ENCODE results near the gene PDK2. TPM values are rescaled to one million over a fixed set of nuclear protein-coding genes. Genes with fewer than 3 reads are reported as not detected.

Gene PDK2
- total RNA-seq, 4 donors from 2014 or later = 111 to 335 (median 124) TPM

DNA sequence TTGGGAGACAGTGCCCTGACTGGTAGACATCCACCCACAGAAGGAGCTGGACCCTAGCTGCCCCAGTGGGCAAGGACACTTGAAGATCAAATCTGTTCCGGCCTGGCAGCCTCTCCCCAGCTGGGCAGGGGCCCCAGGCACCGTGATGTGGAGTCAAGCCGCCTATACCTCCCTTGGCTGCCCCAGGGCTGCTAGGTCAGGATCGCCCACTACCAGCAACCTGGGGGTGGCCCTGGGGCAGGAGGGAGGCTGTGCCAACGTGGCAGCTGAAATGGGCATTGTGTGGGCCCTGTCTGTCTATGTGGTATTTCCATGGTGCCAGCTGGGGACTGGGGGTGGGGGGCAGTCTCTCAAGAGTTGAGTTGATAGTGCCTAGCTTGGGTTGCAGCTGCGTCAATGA, 941 bp downstream of the PDK2 start:
- Histone ChIP-seq H3K27me3 (no peaks in the 10 kb centered on the region), H3K9me3 (no peaks in the 10 kb centered on the region), H3K4me3 (peak overlapping the region; percentile 86 to 97 (median 90)), H3K4me1 (peaks cover 54 to 58% of the 10 kb centered on the region in 2 donors), H3K27ac (peak overlapping the region; percentile 96 to 99 (median 98)), H3K36me3 (no peaks in the 10 kb centered on the region)
- intact Hi-C loops (cut with DNase I; ENCODE audit: low total_unique reads) = loop anchor here (10.0 kb wide), 2 partner anchors 199 to 329 kb away; partner anchors contain the start of gene ACSF2
- in situ Hi-C loops (cut with MboI; ENCODE audit: low sequenced_read_pairs in 4 of 4) = no loop called here
- ATAC-seq (peak in 1 of 2 donors; percentile 2), DNase-seq (peak in 1 of 2 donors; percentile 47)
- TF ChIP-seq, protein P1, sequence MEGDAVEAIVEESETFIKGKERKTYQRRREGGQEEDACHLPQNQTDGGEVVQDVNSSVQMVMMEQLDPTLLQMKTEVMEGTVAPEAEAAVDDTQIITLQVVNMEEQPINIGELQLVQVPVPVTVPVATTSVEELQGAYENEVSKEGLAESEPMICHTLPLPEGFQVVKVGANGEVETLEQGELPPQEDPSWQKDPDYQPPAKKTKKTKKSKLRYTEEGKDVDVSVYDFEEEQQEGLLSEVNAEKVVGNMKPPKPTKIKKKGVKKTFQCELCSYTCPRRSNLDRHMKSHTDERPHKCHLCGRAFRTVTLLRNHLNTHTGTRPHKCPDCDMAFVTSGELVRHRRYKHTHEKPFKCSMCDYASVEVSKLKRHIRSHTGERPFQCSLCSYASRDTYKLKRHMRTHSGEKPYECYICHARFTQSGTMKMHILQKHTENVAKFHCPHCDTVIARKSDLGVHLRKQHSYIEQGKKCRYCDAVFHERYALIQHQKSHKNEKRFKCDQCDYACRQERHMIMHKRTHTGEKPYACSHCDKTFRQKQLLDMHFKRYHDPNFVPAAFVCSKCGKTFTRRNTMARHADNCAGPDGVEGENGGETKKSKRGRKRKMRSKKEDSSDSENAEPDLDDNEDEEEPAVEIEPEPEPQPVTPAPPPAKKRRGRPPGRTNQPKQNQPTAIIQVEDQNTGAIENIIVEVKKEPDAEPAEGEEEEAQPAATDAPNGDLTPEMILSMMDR (IDR thresholded peaks at IDR 0.05 in 4 of 5, conservative IDR thresholded peaks at IDR 0.05 in 1 of 5) = no peak
- peak in 1 of 2 donors; percentile 23 for TF ChIP-seq POLR2A (IDR thresholded peaks at IDR 0.05)

DNA sequence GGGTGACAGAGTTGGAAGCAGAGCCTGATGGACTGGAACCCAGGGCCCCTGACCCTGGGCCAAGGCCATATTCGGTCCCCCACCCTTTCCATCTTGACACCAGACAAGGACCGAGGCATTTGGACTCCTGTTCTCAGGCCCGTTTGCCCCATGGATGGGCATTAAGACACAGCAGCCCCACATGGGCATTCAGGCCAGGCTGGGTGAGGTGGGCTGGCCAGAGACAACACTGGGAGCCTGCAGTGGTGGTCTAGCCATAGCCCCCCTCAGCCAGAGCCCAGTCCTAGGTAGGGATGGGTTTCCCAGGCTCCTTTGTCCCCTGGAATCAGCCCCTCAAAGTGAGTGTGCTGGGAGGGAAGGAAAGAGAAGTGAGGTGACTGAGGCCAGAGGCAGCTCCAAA, 1.6 kb downstream of the PDK2 start:
- no peak for ATAC-seq
- no peaks in the 10 kb centered on the region for H3K27me3 ChIP-seq
- TF ChIP-seq POLR2A (IDR thresholded peaks at IDR 0.05) = no peak
- intact Hi-C loops (cut with DNase I; ENCODE audit: low total_unique reads) = loop anchor here (10.0 kb wide), 2 partner anchors 198 to 328 kb away; partner anchors contain the start of gene ACSF2
- peaks cover 61 to 65% of the 10 kb centered on the region in 2 donors for H3K4me1 ChIP-seq
- no peaks in the 10 kb centered on the region for H3K9me3 ChIP-seq
- no peaks in the 10 kb centered on the region for H3K36me3 ChIP-seq
- H3K27ac ChIP-seq = peak overlapping the region; percentile 96 to 99 (median 98)
- in situ Hi-C loops (cut with MboI; ENCODE audit: low sequenced_read_pairs in 4 of 4) = no loop called here
- DNase-seq = no peak
- H3K4me3 ChIP-seq = peak overlapping the region in 2 of 4 donors; percentile 86 to 97

DNA sequence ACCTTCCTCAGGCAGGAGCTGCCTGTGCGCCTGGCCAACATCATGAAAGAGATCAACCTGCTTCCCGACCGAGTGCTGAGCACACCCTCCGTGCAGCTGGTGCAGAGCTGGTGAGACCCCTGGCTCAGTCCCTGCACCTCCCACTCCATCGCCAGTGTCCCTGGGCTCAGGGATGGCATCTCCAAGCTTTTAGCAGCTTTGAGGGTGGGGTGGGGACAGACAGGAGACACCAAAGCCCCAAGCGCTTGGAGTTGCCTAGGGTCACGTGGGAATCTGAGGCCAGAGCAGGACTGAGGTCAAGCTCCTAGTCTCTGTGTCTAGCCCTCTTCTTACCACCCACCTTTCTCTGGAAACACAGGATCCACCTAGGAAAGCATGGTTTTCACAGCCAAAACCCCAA, 2.3 kb downstream of the PDK2 start:
- H3K4me3 ChIP-seq = peak overlapping the region in 1 of 4 donors; percentile 97
- TF ChIP-seq, protein P1 (IDR thresholded peaks at IDR 0.05 in 4 of 5, conservative IDR thresholded peaks at IDR 0.05 in 1 of 5) = no peak
- no peak for TF ChIP-seq POLR2A (IDR thresholded peaks at IDR 0.05)
- H3K27me3 ChIP-seq = no peaks in the 10 kb centered on the region
- H3K4me1 ChIP-seq = peaks cover 68 to 72% of the 10 kb centered on the region in 2 donors
- in situ Hi-C loops (cut with MboI; ENCODE audit: low sequenced_read_pairs in 4 of 4) (no loop called here), intact Hi-C loops (cut with DNase I; ENCODE audit: low total_unique reads) (loop anchor here (10.0 kb wide), 2 partner anchors 197 to 327 kb away; partner anchors contain the start of gene ACSF2)
- peak in 1 of 2 donors; percentile 40 for DNase-seq
- H3K36me3 ChIP-seq = no peaks in the 10 kb centered on the region
- ATAC-seq = no peak
- H3K27ac ChIP-seq = peak overlapping the region; percentile 96 to 99 (median 98)
- no peaks in the 10 kb centered on the region for H3K9me3 ChIP-seq

DNA sequence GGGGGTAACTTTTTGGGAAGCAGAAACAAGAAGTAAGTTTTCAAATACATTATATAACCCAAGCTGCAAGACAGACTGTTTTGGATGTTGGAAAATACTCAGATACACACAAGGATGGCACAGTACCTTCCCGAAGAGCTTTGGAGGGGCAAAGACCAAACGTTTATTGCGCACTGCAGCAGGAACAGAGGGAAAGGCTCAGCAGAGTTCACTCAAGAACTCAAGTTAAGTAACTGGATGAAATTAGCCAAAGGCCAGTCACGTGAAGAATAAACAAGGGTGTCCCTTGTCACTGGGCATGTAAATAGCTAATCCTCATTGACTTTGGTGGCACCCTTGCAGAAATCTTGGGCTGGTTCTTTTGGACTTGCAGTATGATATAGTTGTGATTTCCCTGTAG, 2.8 kb downstream of the PDK2 start:
- TF ChIP-seq, protein P1 (IDR thresholded peaks at IDR 0.05 in 4 of 5, conservative IDR thresholded peaks at IDR 0.05 in 1 of 5) = no peak
- peak; percentile 32 to 41 for TF ChIP-seq POLR2A (IDR thresholded peaks at IDR 0.05)
- H3K27ac ChIP-seq = peak overlapping the region; percentile 96 to 99 (median 98)

DNA sequence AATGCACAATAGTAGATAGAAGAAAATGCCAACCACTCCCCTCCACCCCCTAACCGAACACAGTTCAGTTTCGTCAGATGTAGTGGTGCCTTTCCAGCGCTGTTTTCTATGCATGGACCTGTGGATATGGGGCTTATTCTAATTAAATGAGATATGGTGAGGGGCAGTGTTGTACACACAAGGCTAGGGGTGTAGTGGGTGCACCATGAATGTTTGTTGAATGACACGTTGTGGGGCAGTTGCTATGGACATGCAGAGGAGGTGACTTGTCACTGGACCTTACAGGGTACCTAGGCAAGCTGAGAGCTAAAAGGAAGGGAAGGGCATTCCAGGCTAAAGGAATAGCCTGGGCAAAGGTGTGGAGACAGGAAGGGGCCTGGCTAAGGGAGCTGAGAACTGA, 3.4 kb downstream of the PDK2 start:
- intact Hi-C loops (cut with DNase I; ENCODE audit: low total_unique reads) = loop anchor here (10.0 kb wide), 2 partner anchors 196 to 326 kb away; partner anchors contain the start of gene ACSF2
- in situ Hi-C loops (cut with MboI; ENCODE audit: low sequenced_read_pairs in 4 of 4) = no loop called here
- ATAC-seq (no peak), DNase-seq (no peak)
- no peaks in the 10 kb centered on the region for H3K36me3 ChIP-seq
- H3K4me3 ChIP-seq = no peak overlapping the region
- H3K27ac ChIP-seq = peak overlapping the region; percentile 96 to 99 (median 98)
- peaks cover 79 to 83% of the 10 kb centered on the region in 2 donors for H3K4me1 ChIP-seq
- TF ChIP-seq, protein P1 (IDR thresholded peaks at IDR 0.05 in 4 of 5, conservative IDR thresholded peaks at IDR 0.05 in 1 of 5) = no peak
- no peak for TF ChIP-seq POLR2A (IDR thresholded peaks at IDR 0.05)
- no peaks in the 10 kb centered on the region for H3K27me3 ChIP-seq
- H3K9me3 ChIP-seq = no peaks in the 10 kb centered on the region

More for the DNA sequence above, 2.8 kb downstream of the PDK2 start:
- DNase-seq (peak in 1 of 2 donors; percentile 50), ATAC-seq (peak in 1 of 2 donors; percentile 6)
- H3K9me3 ChIP-seq = no peaks in the 10 kb centered on the region
- H3K36me3 ChIP-seq = no peaks in the 10 kb centered on the region
- in situ Hi-C loops (cut with MboI; ENCODE audit: low sequenced_read_pairs in 4 of 4) = no loop called here
- no peak overlapping the region for H3K4me3 ChIP-seq
- peaks cover 72 to 77% of the 10 kb centered on the region in 2 donors for H3K4me1 ChIP-seq
- intact Hi-C loops (cut with DNase I; ENCODE audit: low total_unique reads) = loop anchor here (10.0 kb wide), 2 partner anchors 197 to 327 kb away; partner anchors contain the start of gene ACSF2
- H3K27me3 ChIP-seq = no peaks in the 10 kb centered on the region
